ENCODE measurements around the gene FAIM2. TPM values are rescaled to one million over a fixed set of nuclear protein-coding genes. Genes with fewer than 3 reads are reported as not detected.

Gene FAIM2
- total RNA-seq, 6 donors from 2014 or later, result 0.30 to 2.0 (median 0.64) TPM; not detected in 2

- no peaks in the 10 kb centered on the region for H3K9me3 ChIP-seq
- peak; percentile 96 to 98 for ATAC-seq (ENCODE audit: low FRiP score in 2 of 2)
- peak; percentile 98 to 99 for DNase-seq
- H3K4me1 ChIP-seq, result peaks cover 35 to 46% (median 40%) of the 10 kb centered on the region in 4 donors
- TF ChIP-seq POLR2AphosphoS5 (IDR thresholded peaks at IDR 0.05) (peak; percentile 58 to 92), POLR2A (IDR thresholded peaks at IDR 0.05) (peak in 3 of 4 donors; percentile 18 to 74 (median 53)), CTCF (IDR thresholded peaks at IDR 0.05) (no peak), EP300 (IDR thresholded peaks at IDR 0.05) (no peak)
- WGBS, 2 donors, result 0 to 1% methylated on average over 20 to 57 of the region's 61 CpGs
- peak within 1 kb of the TSS; percentile 89 to 95 (median 93) for H3K27ac ChIP-seq
- H3K36me3 ChIP-seq, result no peaks in the 10 kb centered on the region
- no peaks in the 10 kb centered on the region for H3K27me3 ChIP-seq
- peak within 1 kb of the TSS; percentile 73 to 98 (median 80) for H3K4me3 ChIP-seq
Measured at GRCh38 chr12:49828133-49829091, 75.3 kb downstream of the FAIM2 start, which contains the start of gene NCKAP5L. NCKAP5L (minus strand) TSS chr12:49828413; CDS start chr12:49804044, 24,369 bp downstream.

GRCh38 chr12:49827401-49828099 is 76.2 kb downstream of the FAIM2 start:
- ATAC-seq (ENCODE audit: low FRiP score in 2 of 2) (peak; percentile 60 to 72), DNase-seq (peak; percentile 66 to 88)
- H3K4me1 ChIP-seq, result peaks cover 35 to 46% (median 40%) of the 10 kb centered on the region in 4 donors
- H3K36me3 ChIP-seq, result no peaks in the 10 kb centered on the region
- no peaks in the 10 kb centered on the region for H3K9me3 ChIP-seq
- H3K4me3 ChIP-seq, result peak overlapping the region; percentile 73 to 98 (median 80)
- no peak for TF ChIP-seq EP300 (IDR thresholded peaks at IDR 0.05)
- TF ChIP-seq POLR2A (IDR thresholded peaks at IDR 0.05), result peak in 2 of 4 donors; percentile 13 to 25
- no peak for TF ChIP-seq POLR2AphosphoS5 (IDR thresholded peaks at IDR 0.05)
- TF ChIP-seq CTCF (IDR thresholded peaks at IDR 0.05), result peak in 1 of 6 experiments; percentile 13
- WGBS, 2 donors, result 0 to 8% methylated on average over 18 to 20 of the region's 38 CpGs
- H3K27me3 ChIP-seq, result no peaks in the 10 kb centered on the region
- peak overlapping the region; percentile 89 to 95 (median 93) for H3K27ac ChIP-seq

DNA sequence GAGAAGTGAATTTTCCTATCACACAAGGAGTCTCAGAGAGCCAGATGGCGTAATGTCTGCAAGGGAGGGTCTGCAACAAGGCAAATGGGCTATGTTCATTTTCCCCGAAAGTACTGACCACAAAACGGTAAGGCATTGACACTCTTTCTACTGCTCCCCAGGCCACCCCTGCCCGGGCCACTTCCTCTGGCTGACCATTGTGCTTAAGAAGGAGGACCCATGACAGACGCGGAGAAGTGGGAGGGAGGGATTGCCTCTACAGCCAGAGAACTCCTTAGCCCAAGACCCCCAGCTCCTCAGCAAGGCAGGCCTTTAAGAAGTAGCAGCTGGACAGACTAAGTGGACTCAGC is 76.7 kb downstream of the FAIM2 start:
- Histone ChIP-seq H3K4me3 (peak overlapping the region; percentile 73 to 98 (median 80)), H3K9me3 (no peaks in the 10 kb centered on the region), H3K27me3 (no peaks in the 10 kb centered on the region), H3K4me1 (peaks cover 36 to 46% (median 40%) of the 10 kb centered on the region in 4 donors), H3K36me3 (peaks cover 0 to 3% (median 0%) of the 10 kb centered on the region in 4 donors), H3K27ac (peak overlapping the region; percentile 89 to 95 (median 93))
- no peak for ATAC-seq (ENCODE audit: low FRiP score in 2 of 2)
- TF ChIP-seq POLR2A (IDR thresholded peaks at IDR 0.05) (no peak), CTCF (IDR thresholded peaks at IDR 0.05) (no peak), POLR2AphosphoS5 (IDR thresholded peaks at IDR 0.05) (no peak), EP300 (IDR thresholded peaks at IDR 0.05) (no peak)
- WGBS, 2 donors, result 50 to 54% methylated on average over 4 to 6 of the region's 6 CpGs
- no peak for DNase-seq

DNA sequence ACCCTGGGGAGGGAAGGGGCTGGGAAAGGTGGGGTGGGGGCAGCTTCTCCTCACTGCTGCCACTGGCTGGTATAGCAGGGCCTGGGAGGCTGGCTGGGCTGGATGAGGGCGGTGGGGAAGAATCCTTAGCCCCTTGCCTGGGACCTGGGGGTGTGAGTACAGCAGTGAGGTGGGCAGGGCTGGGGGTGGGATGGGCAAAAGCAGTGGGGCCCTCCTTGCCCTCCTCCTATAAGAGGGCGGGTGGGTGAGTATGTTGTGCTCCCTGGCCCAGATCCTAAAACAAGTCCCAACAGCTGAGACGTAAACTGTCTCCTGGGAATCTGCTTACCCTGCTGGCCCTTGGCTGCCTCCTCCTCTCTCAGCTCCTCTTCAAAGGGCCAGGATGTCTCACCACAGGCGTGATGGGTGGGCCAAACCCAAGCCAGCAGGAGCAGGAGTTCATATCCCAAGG is 77.7 kb downstream of the FAIM2 start:
- Histone ChIP-seq H3K27me3 (no peaks in the 10 kb centered on the region), H3K36me3 (peaks cover 0 to 3% (median 0%) of the 10 kb centered on the region in 4 donors), H3K9me3 (no peaks in the 10 kb centered on the region), H3K4me3 (peak overlapping the region in 1 of 4 donors; percentile 98), H3K27ac (peak overlapping the region; percentile 65 to 95 (median 93)), H3K4me1 (peaks cover 47 to 56% (median 50%) of the 10 kb centered on the region in 4 donors)
- no peak for TF ChIP-seq POLR2A (IDR thresholded peaks at IDR 0.05)
- no peak for TF ChIP-seq EP300 (IDR thresholded peaks at IDR 0.05)
- no peak for TF ChIP-seq CTCF (IDR thresholded peaks at IDR 0.05)
- peak in 1 of 2 donors; percentile 43 for TF ChIP-seq POLR2AphosphoS5 (IDR thresholded peaks at IDR 0.05)
- WGBS, 2 donors, result 83 to 84% methylated on average over 4 of the region's 4 CpGs
- DNase-seq (no peak), ATAC-seq (ENCODE audit: low FRiP score in 2 of 2) (no peak)

Measured in upper lobe of left lung (tissue), 6 donors.